ENCODE results near the gene ZNF768. TPM values are rescaled to one million over a fixed set of nuclear protein-coding genes. Genes with fewer than 3 reads are reported as not detected.

The ZNF768 gene
- total RNA-seq, 1 donor from 2014 or later: 18.9 TPM

DNA sequence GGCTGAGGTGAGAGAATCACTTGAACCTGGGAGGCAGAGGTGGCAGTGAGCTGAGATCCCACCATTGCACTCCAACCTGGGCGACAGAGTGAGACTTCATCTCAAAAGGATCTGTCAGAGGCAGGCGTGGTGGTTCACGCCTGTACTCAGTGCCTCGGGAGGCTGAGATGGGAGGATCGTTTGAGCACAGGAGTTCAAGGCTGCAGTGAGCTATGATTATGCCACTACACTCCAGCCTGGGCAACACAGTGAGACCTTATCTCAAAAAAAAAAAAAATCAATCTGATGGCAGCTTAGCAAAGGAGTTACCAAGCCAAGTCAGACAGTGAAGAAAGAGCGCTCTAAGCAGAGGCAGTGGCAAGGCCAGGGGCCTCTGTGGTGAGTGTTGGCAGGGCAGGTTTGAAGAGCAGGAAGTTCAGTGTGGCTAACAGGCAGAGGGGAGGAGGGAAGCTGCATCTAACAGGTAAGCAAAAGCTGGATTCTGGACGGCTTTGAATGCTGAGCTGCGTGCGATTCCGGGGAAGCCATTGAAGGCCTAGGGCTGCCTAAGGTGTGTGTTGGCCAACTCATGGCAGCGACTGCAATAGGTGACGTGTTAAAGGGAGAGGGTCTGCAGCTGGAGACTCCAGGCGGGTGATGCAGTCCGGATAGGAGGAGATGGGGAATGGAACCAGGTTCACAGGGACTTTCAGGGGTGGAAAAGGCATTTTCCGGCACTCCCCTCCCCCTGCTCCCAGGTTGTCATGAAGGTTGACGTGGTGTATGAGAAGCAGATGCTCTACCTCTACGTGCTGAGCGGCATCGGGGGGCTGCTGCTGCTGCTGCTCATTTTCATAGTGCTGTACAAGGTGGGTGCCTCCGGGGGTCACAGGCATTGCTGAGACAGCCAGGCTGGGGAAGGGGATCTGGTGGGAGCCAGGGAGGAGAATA, 7.0 kb downstream of the ZNF768 start:
- Histone ChIP-seq H3K27ac (no peak overlapping the region), H3K4me3 (no peak overlapping the region), H3K27me3 (no peaks in the 10 kb centered on the region), H3K36me3 (peaks cover under 1% of the 10 kb centered on the region in 2 donors), H3K9me3 (no peaks in the 10 kb centered on the region), H3K4me1 (no peaks in the 10 kb centered on the region)
- TF ChIP-seq, protein P1, sequence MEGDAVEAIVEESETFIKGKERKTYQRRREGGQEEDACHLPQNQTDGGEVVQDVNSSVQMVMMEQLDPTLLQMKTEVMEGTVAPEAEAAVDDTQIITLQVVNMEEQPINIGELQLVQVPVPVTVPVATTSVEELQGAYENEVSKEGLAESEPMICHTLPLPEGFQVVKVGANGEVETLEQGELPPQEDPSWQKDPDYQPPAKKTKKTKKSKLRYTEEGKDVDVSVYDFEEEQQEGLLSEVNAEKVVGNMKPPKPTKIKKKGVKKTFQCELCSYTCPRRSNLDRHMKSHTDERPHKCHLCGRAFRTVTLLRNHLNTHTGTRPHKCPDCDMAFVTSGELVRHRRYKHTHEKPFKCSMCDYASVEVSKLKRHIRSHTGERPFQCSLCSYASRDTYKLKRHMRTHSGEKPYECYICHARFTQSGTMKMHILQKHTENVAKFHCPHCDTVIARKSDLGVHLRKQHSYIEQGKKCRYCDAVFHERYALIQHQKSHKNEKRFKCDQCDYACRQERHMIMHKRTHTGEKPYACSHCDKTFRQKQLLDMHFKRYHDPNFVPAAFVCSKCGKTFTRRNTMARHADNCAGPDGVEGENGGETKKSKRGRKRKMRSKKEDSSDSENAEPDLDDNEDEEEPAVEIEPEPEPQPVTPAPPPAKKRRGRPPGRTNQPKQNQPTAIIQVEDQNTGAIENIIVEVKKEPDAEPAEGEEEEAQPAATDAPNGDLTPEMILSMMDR (IDR thresholded peaks at IDR 0.05): no peak
- intact Hi-C loops (cut with DNase I): no loop called here
- no peak for DNase-seq (ENCODE audit: low spot score in 2 of 2)

DNA sequence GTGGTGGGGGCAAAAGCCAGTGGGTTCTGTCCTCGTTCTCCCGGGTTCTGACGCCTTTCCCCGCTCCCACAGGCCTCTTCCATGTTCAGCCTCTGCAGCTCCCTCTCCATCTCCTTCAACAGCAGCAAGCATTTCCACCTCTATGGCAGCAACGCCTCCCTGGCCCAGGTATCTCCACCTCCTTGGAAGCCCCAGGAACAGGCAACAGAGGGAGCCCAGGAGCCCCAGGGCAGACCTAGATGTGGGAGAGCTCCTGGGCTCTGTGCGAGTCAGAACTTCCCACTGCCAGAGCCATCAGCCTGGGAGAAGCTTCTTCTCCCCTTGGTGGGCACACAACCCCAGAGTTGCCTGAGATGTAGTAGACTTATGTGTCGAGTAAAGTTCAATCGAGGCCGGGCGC, 7.8 kb downstream of the ZNF768 start:
- Histone ChIP-seq H3K36me3 (no peaks in the 10 kb centered on the region), H3K4me1 (no peaks in the 10 kb centered on the region), H3K4me3 (no peak overlapping the region), H3K9me3 (no peaks in the 10 kb centered on the region), H3K27ac (no peak overlapping the region), H3K27me3 (no peaks in the 10 kb centered on the region)
- DNase-seq (ENCODE audit: low spot score in 2 of 2): no peak
- intact Hi-C loops (cut with DNase I): no loop called here
- TF ChIP-seq, protein P1 (IDR thresholded peaks at IDR 0.05): no peak

DNA sequence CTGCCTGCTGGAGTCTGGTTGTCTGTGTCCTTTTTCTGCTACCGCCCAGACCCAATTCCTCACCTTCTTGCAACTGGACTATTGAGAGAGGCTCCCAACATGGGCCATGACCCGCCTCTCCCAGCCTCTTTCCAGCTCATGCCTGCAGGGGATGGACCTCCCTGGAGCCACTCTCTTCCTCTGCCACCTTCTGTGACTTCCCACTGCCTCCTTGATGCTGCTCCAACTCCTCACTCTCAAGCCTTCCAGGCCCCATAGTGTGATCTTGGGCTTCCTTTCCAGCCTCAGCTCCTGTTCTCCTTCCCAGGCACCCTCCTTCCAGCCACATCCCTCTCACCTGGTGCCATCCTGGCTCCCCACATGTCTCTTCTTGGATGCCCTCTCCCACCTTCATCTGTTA, 11.1 kb downstream of the ZNF768 start:
- Histone ChIP-seq H3K27ac (no peak overlapping the region), H3K4me3 (no peak overlapping the region), H3K36me3 (no peaks in the 10 kb centered on the region), H3K27me3 (no peaks in the 10 kb centered on the region), H3K9me3 (no peaks in the 10 kb centered on the region), H3K4me1 (no peaks in the 10 kb centered on the region)
- TF ChIP-seq, protein P1 (IDR thresholded peaks at IDR 0.05): no peak
- no peak for DNase-seq (ENCODE audit: low spot score in 2 of 2)
- intact Hi-C loops (cut with DNase I): no loop called here

DNA sequence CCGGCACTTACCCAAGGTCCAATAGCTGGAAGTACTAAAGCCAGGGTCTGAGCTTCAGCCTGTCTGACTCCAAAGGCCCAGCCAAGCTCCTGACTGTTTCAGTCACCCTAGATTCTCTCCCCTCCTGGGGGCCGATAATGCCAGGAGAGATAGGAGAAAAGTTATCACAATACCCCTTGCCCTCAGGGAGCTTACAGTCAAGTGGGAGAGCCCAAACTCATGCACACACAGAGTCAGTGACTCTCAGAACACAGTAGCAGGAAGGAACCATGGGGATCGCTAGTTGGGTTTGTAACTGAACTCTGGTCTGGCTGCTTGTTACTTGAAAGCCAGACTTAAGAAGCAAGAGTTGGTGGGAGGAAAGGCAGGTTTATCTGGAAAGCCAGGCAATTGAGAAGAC, 14.9 kb downstream of the ZNF768 start:
- DNase-seq (ENCODE audit: low spot score in 2 of 2): no peak
- Histone ChIP-seq H3K4me3 (no peak overlapping the region), H3K4me1 (no peaks in the 10 kb centered on the region), H3K9me3 (no peaks in the 10 kb centered on the region), H3K27ac (no peak overlapping the region), H3K36me3 (no peaks in the 10 kb centered on the region), H3K27me3 (no peaks in the 10 kb centered on the region)
- intact Hi-C loops (cut with DNase I): no loop called here
- TF ChIP-seq, protein P1 (IDR thresholded peaks at IDR 0.05): no peak

DNA sequence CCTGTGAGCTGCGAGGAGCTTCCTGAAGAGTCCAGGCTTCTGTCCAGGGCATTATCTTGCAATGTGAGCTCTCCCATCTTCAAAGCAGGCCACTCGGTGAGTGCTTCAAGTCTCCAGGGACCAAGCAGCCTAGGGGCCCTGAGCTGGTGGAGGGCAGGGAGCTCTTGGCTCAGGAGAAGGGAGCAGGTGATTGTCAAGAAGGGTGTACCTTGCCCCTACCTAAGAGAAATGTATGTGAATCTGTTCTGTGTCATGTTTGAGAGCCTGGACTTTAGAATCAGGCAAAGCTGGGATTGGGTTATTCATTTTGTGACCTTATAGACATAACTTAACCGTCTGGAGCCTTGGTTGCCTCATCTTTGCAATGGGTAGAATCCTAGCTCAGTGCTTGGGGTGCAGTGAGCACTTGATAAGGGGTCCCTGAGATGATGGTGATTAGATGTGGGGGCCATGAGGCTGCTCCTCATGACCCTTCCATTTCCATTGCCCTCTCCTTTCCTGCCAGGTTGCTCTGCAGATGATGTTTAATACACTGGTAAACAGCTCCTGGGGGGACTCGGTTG, 15.9 kb downstream of the ZNF768 start:
- Histone ChIP-seq H3K4me3 (no peak overlapping the region), H3K9me3 (no peaks in the 10 kb centered on the region), H3K27ac (no peak overlapping the region), H3K36me3 (no peaks in the 10 kb centered on the region), H3K27me3 (no peaks in the 10 kb centered on the region), H3K4me1 (no peaks in the 10 kb centered on the region)
- TF ChIP-seq, protein P1 (IDR thresholded peaks at IDR 0.05): no peak
- no peak for DNase-seq (ENCODE audit: low spot score in 2 of 2)
- intact Hi-C loops (cut with DNase I): no loop called here

All from ascending aorta (tissue), 2 donors.